Neural cell (in vitro differentiated cells): ENCODE measurements around the gene KCNAB2.

ENCODE experiments used
- CTCF ChIP-seq: fragments of 450-650 bp; IDR thresholded peaks from 2 replicates; pipeline ENCODE4 v1.5.1; 2014; ENCODE audit warnings: antibody characterized with exemption, mild to moderate bottlenecking, moderate library complexity; ENCODE audit not compliant: poor library complexity, severe bottlenecking
- EZH2 ChIP-seq: fragments of 200-600, 300-800 bp; shearing (Covaris generic), sonication (generic); IDR thresholded peaks from 2 replicates; pipeline ENCODE4 v1.6.1; 2014; ENCODE audit warnings: antibody characterized with exemption, low read length, borderline replicate concordance, mild to moderate bottlenecking; ENCODE audit not compliant: insufficient read depth, poor library complexity, severe bottlenecking
- MXI1 ChIP-seq: fragments of 450-650 bp; conservative IDR thresholded peaks from 2 replicates; pipeline ENCODE4 v1.6.1; 2014; ENCODE audit warnings: antibody characterized with exemption, mild to moderate bottlenecking; ENCODE audit not compliant: poor library complexity, severe bottlenecking
- POLR2AphosphoS5 ChIP-seq: IDR thresholded peaks from 2 replicates; pipeline ENCODE4 v1.6.1; 2012
- RAD21 ChIP-seq: fragments of 450-650 bp; conservative IDR thresholded peaks from 2 replicates; pipeline ENCODE4 v1.6.1; 2014; ENCODE audit warnings: antibody characterized with exemption, mild to moderate bottlenecking, moderate library complexity
- REST ChIP-seq: IDR thresholded peaks from 2 replicates; pipeline ENCODE4 v1.6.1; 2012; ENCODE audit warnings: borderline replicate concordance
- SMC3 ChIP-seq: fragments of 450-650 bp; conservative IDR thresholded peaks from 2 replicates; pipeline ENCODE4 v1.6.1; 2014; ENCODE audit warnings: antibody characterized with exemption, mild to moderate bottlenecking, moderate library complexity; ENCODE audit not compliant: poor library complexity
- TAF1 ChIP-seq: IDR thresholded peaks from 2 replicates; pipeline ENCODE4 v1.6.1; 2012; ENCODE audit warnings: low read depth

GRCh38 chr1:6023346-6023745 is 22.3 kb upstream of the KCNAB2 start:
- TF ChIP-seq TAF1 (no peak), POLR2AphosphoS5 (no peak), REST (no peak), CTCF (no peak), EZH2 (no peak), RAD21 (no peak), MXI1 (no peak), SMC3 (no peak)
